GM19324 (cell line): ENCODE results near the gene PAQR3.

ENCODE experiments used
- ATAC-seq: cut with Tn5 transposase; IDR thresholded peaks from one replicate; pipeline ENCODE4 v1.9.1; 2021; ENCODE audit warnings: mild to moderate bottlenecking, moderate library complexity; ENCODE audit not compliant: unreplicated experiment, low FRiP score

The PAQR3 gene

GRCh38 chr4:78938868-78939666, at the start of gene PAQR3:
Gene PAQR3 (minus strand): TSS chr4:78939438. CDS start chr4:78939224, 214 bp downstream.
- peak; percentile 99 for ATAC-seq

GRCh38 chr4:78987683-78988082, 48.4 kb upstream of the PAQR3 start:
- ATAC-seq: no peak

- ATAC-seq: no peak
Observed at GRCh38 chr4:78984593-78984992, 45.4 kb upstream of the PAQR3 start.

- no peak for ATAC-seq
Observed at GRCh38 chr4:78975865-78976264, 36.6 kb upstream of the PAQR3 start.

- no peak for ATAC-seq
Observed at GRCh38 chr4:78971776-78972175, 32.5 kb upstream of the PAQR3 start.

- ATAC-seq: no peak
Observed at GRCh38 chr4:78971326-78971725, 32.1 kb upstream of the PAQR3 start.

GRCh38 chr4:78962597-78963115, 23.4 kb upstream of the PAQR3 start:
- no peak for ATAC-seq

GRCh38 chr4:78960926-78961325, 21.7 kb upstream of the PAQR3 start:
- no peak for ATAC-seq

GRCh38 chr4:78956975-78957374, 17.7 kb upstream of the PAQR3 start:
- ATAC-seq: no peak

GRCh38 chr4:78953769-78954666, 14.8 kb upstream of the PAQR3 start:
- ATAC-seq: no peak

- ATAC-seq: no peak
Observed at GRCh38 chr4:78953231-78953630, 14.0 kb upstream of the PAQR3 start.

GRCh38 chr4:78951862-78952472, 12.7 kb upstream of the PAQR3 start:
- ATAC-seq: peak; percentile 59

- no peak for ATAC-seq
Observed at GRCh38 chr4:78949735-78950134, 10.5 kb upstream of the PAQR3 start.

GRCh38 chr4:78945651-78946179, 6.5 kb upstream of the PAQR3 start:
- ATAC-seq: no peak

- ATAC-seq: no peak
Observed at GRCh38 chr4:78944381-78944780, 5.1 kb upstream of the PAQR3 start.

GRCh38 chr4:78940752-78941151, 1.5 kb upstream of the PAQR3 start:
- no peak for ATAC-seq

GRCh38 chr4:78939667-78940008, 400 bp upstream of the PAQR3 start:
- peak; percentile 20 for ATAC-seq

GRCh38 chr4:78938474-78938867, 767 bp downstream of the PAQR3 start:
- ATAC-seq: no peak

GRCh38 chr4:78937837-78938236, 1.4 kb downstream of the PAQR3 start:
- no peak for ATAC-seq

- ATAC-seq: no peak
Observed at GRCh38 chr4:78936989-78937388, 2.2 kb downstream of the PAQR3 start.
